Left hindlimb (tissue), 1 donor: Measurements from ENCODE around the gene GLCCI1.

Source experiments
- DNase-seq: peaks from one replicate; pipeline ENCODE4 v3.0.0-alpha.2; 2018

Gene GLCCI1

GRCh38 chr7:8105449-8106095, 137.0 kb downstream of the GLCCI1 start:
- DNase-seq, result no peak

- DNase-seq, result no peak
These were observed 140.8 kb downstream of the GLCCI1 start for GRCh38 chr7:8109196-8110022.

- no peak for DNase-seq
These were observed 142.8 kb downstream of the GLCCI1 start for GRCh38 chr7:8111282-8111960.

GRCh38 chr7:8112685-8113084, 144.1 kb downstream of the GLCCI1 start:
- DNase-seq, result no peak

GRCh38 chr7:8113184-8113583, 144.6 kb downstream of the GLCCI1 start:
- DNase-seq, result no peak

- DNase-seq, result no peak
These were observed 145.6 kb downstream of the GLCCI1 start for GRCh38 chr7:8114175-8114574.

GRCh38 chr7:8115547-8116402, 147.2 kb downstream of the GLCCI1 start:
- no peak for DNase-seq

- DNase-seq, result no peak
These were observed 148.6 kb downstream of the GLCCI1 start for GRCh38 chr7:8117195-8117594.

GRCh38 chr7:8119262-8119661, 150.7 kb downstream of the GLCCI1 start:
- no peak for DNase-seq

- DNase-seq, result peak; percentile 56
These were observed 151.9 kb downstream of the GLCCI1 start for GRCh38 chr7:8120390-8121058.

- no peak for DNase-seq
These were observed 152.6 kb downstream of the GLCCI1 start for GRCh38 chr7:8121243-8121642.

- no peak for DNase-seq
These were observed 157.3 kb downstream of the GLCCI1 start for GRCh38 chr7:8125680-8126444.

- no peak for DNase-seq
These were observed 158.1 kb downstream of the GLCCI1 start for GRCh38 chr7:8126601-8127167.

- no peak for DNase-seq
These were observed 160.1 kb downstream of the GLCCI1 start for GRCh38 chr7:8128449-8129317.

GRCh38 chr7:8129318-8129659, 160.7 kb downstream of the GLCCI1 start:
- DNase-seq, result no peak

- DNase-seq, result no peak
These were observed 162.1 kb downstream of the GLCCI1 start for GRCh38 chr7:8130663-8131062.

- no peak for DNase-seq
These were observed 163.4 kb downstream of the GLCCI1 start for GRCh38 chr7:8131694-8132605.

- DNase-seq, result no peak
These were observed 164.7 kb downstream of the GLCCI1 start for GRCh38 chr7:8133188-8133848.
